ENCODE results near the gene FOXO1. TPM values are rescaled to one million over a fixed set of nuclear protein-coding genes. Genes with fewer than 3 reads are reported as not detected.
A peak's percentile ranks its signal among the peaks of the same experiment; 100 is the strongest.

The FOXO1 gene
- total RNA-seq, 4 donors from 2014 or later: 50.7 to 67.2 (median 60.3) TPM

DNA sequence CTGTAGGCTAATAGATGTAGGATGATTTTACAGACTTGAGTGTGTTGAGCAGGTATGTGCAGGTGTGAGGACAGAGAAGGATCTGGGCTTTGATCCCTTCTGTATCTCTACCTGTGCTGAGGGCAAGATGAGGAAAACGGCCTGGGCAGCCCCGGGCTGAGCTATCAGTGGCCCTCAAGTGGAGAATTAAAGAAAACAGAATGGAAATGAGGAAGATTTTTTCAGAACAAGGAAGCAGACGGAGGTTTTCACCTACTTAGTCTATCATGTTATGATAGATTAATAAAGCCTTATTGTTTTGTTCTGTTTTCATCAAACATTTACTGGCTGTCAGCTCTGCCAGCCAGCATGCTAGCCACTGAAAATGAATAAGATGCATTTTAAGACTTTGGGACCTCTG is 22.3 kb upstream of the FOXO1 start:
- Histone ChIP-seq H3K27ac (no peak overlapping the region), H3K4me1 (no peaks in the 10 kb centered on the region), H3K4me3 (no peak overlapping the region), H3K27me3 (no peaks in the 10 kb centered on the region), H3K9me3 (no peaks in the 10 kb centered on the region), H3K36me3 (no peaks in the 10 kb centered on the region)
- DNase-seq (ENCODE audit: low spot score in 2 of 2): no peak
- WGBS: 83% methylated on average over 3 of the region's 3 CpGs
- no peak for TF ChIP-seq POLR2AphosphoS5 (IDR thresholded peaks at IDR 0.05)
- TF ChIP-seq EP300 (IDR thresholded peaks at IDR 0.05): no peak
- no peak for TF ChIP-seq CTCF (IDR thresholded peaks at IDR 0.05)
- TF ChIP-seq POLR2A (IDR thresholded peaks at IDR 0.05): no peak

DNA sequence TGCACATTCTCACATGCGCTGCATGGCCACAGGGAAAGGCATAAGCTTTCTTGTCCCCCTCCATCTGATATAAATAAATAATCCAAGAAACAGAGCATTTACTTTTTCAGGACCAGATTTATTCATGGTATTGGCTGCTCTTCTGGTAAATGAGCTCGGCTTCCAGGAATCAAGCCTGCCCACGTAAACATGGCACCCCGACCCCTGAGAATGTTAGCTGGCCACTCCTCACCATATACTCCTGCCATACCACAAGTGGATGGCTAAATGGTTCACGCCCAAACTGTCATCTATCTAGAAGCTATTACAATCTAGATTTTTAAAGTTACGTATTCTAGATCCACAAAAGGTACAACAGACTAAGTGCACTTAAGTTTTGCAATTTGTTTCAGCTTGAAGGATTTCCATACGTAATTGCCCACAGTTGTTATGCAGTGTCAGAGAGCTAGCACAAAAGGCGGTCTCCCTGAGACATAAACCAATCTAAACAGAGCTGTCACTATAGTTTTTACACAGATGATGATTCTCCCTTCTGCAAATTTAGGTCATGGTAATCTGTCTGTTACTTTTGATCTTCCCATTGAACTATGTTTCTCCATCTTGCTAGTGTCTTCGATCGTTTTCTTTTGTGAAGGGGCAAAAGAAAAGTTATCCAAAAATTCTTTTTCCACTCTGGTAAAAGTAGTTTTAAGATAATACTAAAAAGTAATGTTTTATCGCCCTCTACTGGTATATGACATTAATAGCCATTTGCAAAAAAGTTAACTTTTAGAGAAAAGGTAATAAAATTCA is 16.2 kb upstream of the FOXO1 start:
- Histone ChIP-seq H3K4me3 (no peak overlapping the region), H3K4me1 (peaks cover 6% of the 10 kb centered on the region), H3K9me3 (no peaks in the 10 kb centered on the region), H3K27me3 (no peaks in the 10 kb centered on the region), H3K36me3 (no peaks in the 10 kb centered on the region), H3K27ac (no peak overlapping the region)
- WGBS: 53% methylated on average over 11 of the region's 11 CpGs
- TF ChIP-seq CTCF (IDR thresholded peaks at IDR 0.05): peak; percentile 47 to 56
- no peak for TF ChIP-seq POLR2AphosphoS5 (IDR thresholded peaks at IDR 0.05)
- DNase-seq (ENCODE audit: low spot score in 2 of 2): no peak

DNA sequence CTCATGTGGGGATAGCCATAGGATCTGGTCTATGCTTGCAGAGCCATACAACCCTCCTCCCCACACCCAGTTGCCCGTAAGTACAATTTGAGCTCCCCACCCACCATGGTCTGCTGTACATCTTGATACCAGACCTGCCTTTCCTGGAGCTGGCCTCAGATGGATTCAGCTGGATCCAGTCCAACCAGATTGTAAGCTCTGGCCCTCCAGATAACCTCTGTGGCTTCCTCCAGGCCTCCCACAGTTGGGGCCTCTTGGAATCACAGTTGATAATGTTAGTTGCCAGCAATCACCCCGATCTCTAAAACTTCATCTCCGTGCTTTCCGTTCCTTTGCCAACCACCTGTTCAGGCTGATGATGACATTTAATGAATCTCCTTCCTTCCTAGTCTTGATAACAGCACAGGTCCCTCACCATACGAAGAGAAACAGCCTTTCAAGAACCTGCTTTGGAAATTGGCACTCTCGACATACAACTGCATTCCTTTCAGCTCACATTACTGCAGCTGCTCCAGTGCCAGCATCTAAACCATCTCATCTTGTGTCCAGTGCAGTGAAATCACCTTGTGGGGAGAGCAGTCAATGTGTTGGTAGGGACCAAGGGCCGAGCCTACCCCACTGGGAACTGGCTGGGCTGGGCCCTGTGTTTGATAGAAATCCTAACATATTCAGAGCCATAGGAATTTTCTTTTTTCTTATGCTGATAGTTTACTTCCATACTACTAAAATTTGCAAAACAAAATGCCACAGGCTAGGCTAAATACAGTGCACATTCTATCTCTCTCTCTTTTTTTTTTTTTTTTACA is 15.1 kb upstream of the FOXO1 start:
- no peak overlapping the region for H3K27ac ChIP-seq
- H3K4me3 ChIP-seq: no peak overlapping the region
- peaks cover 6% of the 10 kb centered on the region for H3K4me1 ChIP-seq
- no peaks in the 10 kb centered on the region for H3K36me3 ChIP-seq
- no peak for TF ChIP-seq CTCF (IDR thresholded peaks at IDR 0.05)
- no peak for TF ChIP-seq EP300 (IDR thresholded peaks at IDR 0.05)
- TF ChIP-seq POLR2AphosphoS5 (IDR thresholded peaks at IDR 0.05): no peak
- TF ChIP-seq POLR2A (IDR thresholded peaks at IDR 0.05): no peak
- 53% methylated on average over 7 of the region's 7 CpGs for WGBS
- no peaks in the 10 kb centered on the region for H3K9me3 ChIP-seq
- H3K27me3 ChIP-seq: no peaks in the 10 kb centered on the region
- no peak for DNase-seq (ENCODE audit: low spot score in 2 of 2)

DNA sequence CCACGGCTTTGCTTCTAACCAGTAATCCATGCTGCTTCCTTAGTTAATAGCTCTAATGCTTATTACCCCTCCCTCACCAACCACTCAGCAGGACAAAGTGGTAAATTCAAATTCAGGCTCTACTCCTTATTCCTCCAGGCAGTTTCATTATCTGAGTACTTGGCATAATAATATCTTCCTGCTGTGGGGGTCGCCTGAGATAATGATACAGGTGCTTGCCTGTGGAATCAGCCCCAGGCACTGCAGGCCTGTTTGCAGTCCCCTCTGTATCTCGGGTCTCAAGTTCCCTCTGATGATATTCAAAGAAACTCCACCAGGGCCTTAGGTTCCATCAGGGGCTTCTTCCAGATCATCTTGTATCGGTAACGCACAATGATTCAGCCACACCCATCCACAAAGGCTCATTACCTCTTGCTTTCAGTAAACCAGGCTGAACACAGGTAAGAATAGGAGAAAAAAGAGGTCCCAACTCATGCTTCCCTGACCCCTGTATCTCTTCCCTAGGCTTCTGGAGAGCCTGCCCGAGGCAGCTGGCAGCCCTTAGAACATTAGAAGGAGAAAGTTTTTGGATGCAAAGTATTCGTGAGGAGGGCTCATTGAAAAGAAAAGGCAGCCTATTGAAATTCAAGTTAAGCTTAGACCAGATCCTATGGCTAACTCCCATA is 14.3 kb upstream of the FOXO1 start:
- 88% methylated on average over 7 of the region's 7 CpGs for WGBS
- no peaks in the 10 kb centered on the region for H3K9me3 ChIP-seq
- no peak for TF ChIP-seq POLR2AphosphoS5 (IDR thresholded peaks at IDR 0.05)
- no peak for TF ChIP-seq EP300 (IDR thresholded peaks at IDR 0.05)
- TF ChIP-seq POLR2A (IDR thresholded peaks at IDR 0.05): no peak
- TF ChIP-seq CTCF (IDR thresholded peaks at IDR 0.05): no peak

More for the DNA sequence above, 14.3 kb upstream of the FOXO1 start:
- no peaks in the 10 kb centered on the region for H3K27me3 ChIP-seq
- no peak for DNase-seq (ENCODE audit: low spot score in 2 of 2)
- no peak overlapping the region for H3K4me3 ChIP-seq
- H3K27ac ChIP-seq: no peak overlapping the region
- peaks cover 6% of the 10 kb centered on the region for H3K4me1 ChIP-seq
- no peaks in the 10 kb centered on the region for H3K36me3 ChIP-seq

Data from suprapubic skin (tissue), 4 donors.